GM12892 (cell line): Measurements from ENCODE around the gene ARIH1.

Experiments
- POLR2A ChIP-seq: IDR thresholded peaks from 2 replicates; pipeline ENCODE4 v1.6.1; 2011; ENCODE audit warnings: low read depth, low read length, control low read depth
- POLR2AphosphoS5 ChIP-seq: IDR thresholded peaks from 2 replicates; pipeline ENCODE4 v1.6.1; 2011; ENCODE audit warnings: low read depth, low read length, control low read depth

- TF ChIP-seq POLR2AphosphoS5 (no peak), POLR2A (no peak)
Observed at GRCh38 chr15:72579814-72580213, 105.7 kb downstream of the ARIH1 start.
